Stimulated activated CD4-positive, alpha-beta T cell treated with anti-CD3 and anti-CD28 coated beads, Interleukin-4, amount 100 ng/mL, for 1 hour (primary cell): Measurements from ENCODE around the gene GLRX2.
"Not testable (repeated sequence)": the region's sequence is repeated elsewhere in the genome, so short reads cannot be mapped to it uniquely, and the experiment has no call there.

ENCODE experiments used
- DNase-seq: peaks from one replicate; pipeline ENCODE4 v3.0.0-alpha.2; 2020

GLRX2 gene

GRCh38 chr1:193104907-193105820 is at the start of gene GLRX2:
Gene GLRX2, minus strand, starts transcription at chr1:193105414. Its CDS starts 32 bp downstream, at chr1:193105382.
- peak; percentile 64 for DNase-seq

GRCh38 chr1:193144999-193145398 is 39.8 kb upstream of the GLRX2 start:
- DNase-seq = no peak

- no peak for DNase-seq
Measured at GRCh38 chr1:193144361-193144938, 39.2 kb upstream of the GLRX2 start.

- no peak for DNase-seq
Measured at GRCh38 chr1:193143285-193143684, 38.1 kb upstream of the GLRX2 start.

- DNase-seq = no peak
Measured at GRCh38 chr1:193142409-193142808, 37.2 kb upstream of the GLRX2 start.

GRCh38 chr1:193141804-193142203 is 36.6 kb upstream of the GLRX2 start:
- no peak for DNase-seq

- no peak for DNase-seq
Measured at GRCh38 chr1:193140254-193140653, 35.0 kb upstream of the GLRX2 start.

- DNase-seq = no peak
Measured at GRCh38 chr1:193131266-193131860, 26.1 kb upstream of the GLRX2 start.

GRCh38 chr1:193125369-193125768 is 20.2 kb upstream of the GLRX2 start:
- DNase-seq = no peak

- no peak for DNase-seq
Measured at GRCh38 chr1:193123751-193124150, 18.5 kb upstream of the GLRX2 start.

- peak; percentile 100 for DNase-seq
Measured at GRCh38 chr1:193121616-193122593, 16.7 kb upstream of the GLRX2 start, which contains the start of gene CDC73. Gene CDC73, plus strand, starts transcription at chr1:193122031. Its CDS starts 170 bp downstream, at chr1:193122201.

GRCh38 chr1:193120604-193121166 is 15.5 kb upstream of the GLRX2 start:
- no peak for DNase-seq

- DNase-seq = no peak
Measured at GRCh38 chr1:193118803-193119730, 13.9 kb upstream of the GLRX2 start.

GRCh38 chr1:193118194-193118593 is 13.0 kb upstream of the GLRX2 start:
- DNase-seq = no peak

- DNase-seq = not testable (repeated sequence)
Measured at GRCh38 chr1:193117167-193117566, 12.0 kb upstream of the GLRX2 start.

GRCh38 chr1:193115629-193116227 is 10.5 kb upstream of the GLRX2 start:
- DNase-seq = no peak

- no peak for DNase-seq
Measured at GRCh38 chr1:193114485-193115095, 9.4 kb upstream of the GLRX2 start.

GRCh38 chr1:193113992-193114332 is 8.7 kb upstream of the GLRX2 start:
- DNase-seq = no peak

GRCh38 chr1:193113258-193113991 is 8.2 kb upstream of the GLRX2 start:
- no peak for DNase-seq
